Nephron progenitor cell (in vitro differentiated cells): ENCODE results near the gene SEL1L3.

Experiments used
- DNase-seq: peaks from one replicate; pipeline ENCODE4 v3.0.0; 2021
- H3K27ac Mint-ChIP-seq: 2 replicates; pipeline ENCODE4 v1.8.0; 2021; ENCODE audit warnings: mild to moderate bottlenecking, moderate library complexity, mixed read lengths
- H3K27me3 Mint-ChIP-seq: 2 replicates; pipeline ENCODE4 v1.8.0; 2021; ENCODE audit warnings: mild to moderate bottlenecking, low read depth, mixed read lengths; ENCODE audit not compliant: poor library complexity
- H3K36me3 Mint-ChIP-seq: 2 replicates; pipeline ENCODE4 v1.8.0; 2021; ENCODE audit warnings: low read depth, mixed read lengths
- H3K4me1 Mint-ChIP-seq: 2 replicates; pipeline ENCODE4 v1.8.0; 2021; ENCODE audit warnings: mixed read lengths
- H3K4me3 Mint-ChIP-seq: 2 replicates; pipeline ENCODE4 v1.8.0; 2021; ENCODE audit warnings: mild to moderate bottlenecking, moderate library complexity, mixed read lengths
- H3K9me3 Mint-ChIP-seq: 2 replicates; pipeline ENCODE4 v1.8.0; 2021; ENCODE audit warnings: mild to moderate bottlenecking, moderate library complexity, mixed read lengths
- CTCF ChIP-seq: fragments of 200-600 bp; sonication (generic); IDR thresholded peaks from 2 replicates; pipeline ENCODE4 v1.5.0; 2021; ENCODE audit warnings: antibody characterized with exemption

Gene SEL1L3

GRCh38 chr4:25856756-25857155 is 6.0 kb downstream of the SEL1L3 start:
- Mint-ChIP-seq H3K9me3 (no peaks in the 10 kb centered on the region), H3K36me3 (no peaks in the 10 kb centered on the region), H3K4me3 (no peak overlapping the region), H3K4me1 (peaks cover 2% of the 10 kb centered on the region), H3K27ac (no peak overlapping the region), H3K27me3 (peaks cover 39% of the 10 kb centered on the region)
- DNase-seq: no peak
- no peak for TF ChIP-seq CTCF

- no peak overlapping the region for H3K4me3 Mint-ChIP-seq
- TF ChIP-seq CTCF: no peak
- H3K9me3 Mint-ChIP-seq: no peaks in the 10 kb centered on the region
- no peaks in the 10 kb centered on the region for H3K4me1 Mint-ChIP-seq
- H3K36me3 Mint-ChIP-seq: no peaks in the 10 kb centered on the region
- no peak for DNase-seq
- peaks cover 10% of the 10 kb centered on the region for H3K27me3 Mint-ChIP-seq
- no peak overlapping the region for H3K27ac Mint-ChIP-seq
These were observed 10.7 kb downstream of the SEL1L3 start for GRCh38 chr4:25852103-25852502.

- no peak for TF ChIP-seq CTCF
- Mint-ChIP-seq H3K27me3 (peaks cover 7% of the 10 kb centered on the region), H3K4me3 (no peak overlapping the region), H3K9me3 (no peaks in the 10 kb centered on the region), H3K36me3 (no peaks in the 10 kb centered on the region), H3K4me1 (no peaks in the 10 kb centered on the region), H3K27ac (no peak overlapping the region)
- no peak for DNase-seq
These were observed 15.5 kb downstream of the SEL1L3 start for GRCh38 chr4:25847329-25847728.

- H3K27me3 Mint-ChIP-seq: peaks cover 8% of the 10 kb centered on the region
- H3K9me3 Mint-ChIP-seq: no peaks in the 10 kb centered on the region
- no peaks in the 10 kb centered on the region for H3K36me3 Mint-ChIP-seq
- H3K4me1 Mint-ChIP-seq: no peaks in the 10 kb centered on the region
- no peak overlapping the region for H3K27ac Mint-ChIP-seq
- no peak for TF ChIP-seq CTCF
- no peak for DNase-seq
- no peak overlapping the region for H3K4me3 Mint-ChIP-seq
These were observed 16.7 kb downstream of the SEL1L3 start for GRCh38 chr4:25845841-25846653.

- H3K9me3 Mint-ChIP-seq: no peaks in the 10 kb centered on the region
- H3K27ac Mint-ChIP-seq: no peak overlapping the region
- peaks cover 10% of the 10 kb centered on the region for H3K27me3 Mint-ChIP-seq
- TF ChIP-seq CTCF: no peak
- DNase-seq: no peak
- no peaks in the 10 kb centered on the region for H3K36me3 Mint-ChIP-seq
- H3K4me1 Mint-ChIP-seq: no peaks in the 10 kb centered on the region
- H3K4me3 Mint-ChIP-seq: no peak overlapping the region
These were observed 17.7 kb downstream of the SEL1L3 start for GRCh38 chr4:25844961-25845712.
